ENCODE results near the gene GNAQ.

DNA sequence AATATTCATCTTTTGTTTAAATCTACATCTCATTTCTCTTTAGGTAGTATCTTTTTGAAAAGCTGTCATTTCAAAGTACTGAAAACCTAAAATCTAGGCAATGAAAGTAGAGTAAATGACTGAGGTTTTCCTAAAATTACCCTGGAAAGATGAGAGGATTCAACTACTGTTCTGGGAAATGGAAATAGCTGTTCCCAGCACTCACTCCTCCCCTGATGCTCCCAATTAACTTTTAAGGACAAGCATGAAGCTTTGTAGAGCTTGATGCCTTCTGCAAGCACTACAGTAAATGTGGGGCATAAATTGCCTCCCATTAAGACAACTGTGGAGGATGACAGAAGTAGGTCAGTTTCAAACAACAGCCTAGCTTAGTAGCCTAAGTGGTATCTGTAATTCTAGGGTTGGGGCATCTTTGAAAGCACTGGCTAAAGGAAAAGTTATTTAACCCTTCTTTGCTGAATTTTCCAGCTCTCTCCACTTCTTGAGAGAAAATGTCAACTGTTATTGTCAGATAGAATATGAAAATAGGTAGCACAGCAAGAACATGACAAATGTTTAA lies 283.3 kb downstream of the GNAQ start:
- TF ChIP-seq, protein P1, sequence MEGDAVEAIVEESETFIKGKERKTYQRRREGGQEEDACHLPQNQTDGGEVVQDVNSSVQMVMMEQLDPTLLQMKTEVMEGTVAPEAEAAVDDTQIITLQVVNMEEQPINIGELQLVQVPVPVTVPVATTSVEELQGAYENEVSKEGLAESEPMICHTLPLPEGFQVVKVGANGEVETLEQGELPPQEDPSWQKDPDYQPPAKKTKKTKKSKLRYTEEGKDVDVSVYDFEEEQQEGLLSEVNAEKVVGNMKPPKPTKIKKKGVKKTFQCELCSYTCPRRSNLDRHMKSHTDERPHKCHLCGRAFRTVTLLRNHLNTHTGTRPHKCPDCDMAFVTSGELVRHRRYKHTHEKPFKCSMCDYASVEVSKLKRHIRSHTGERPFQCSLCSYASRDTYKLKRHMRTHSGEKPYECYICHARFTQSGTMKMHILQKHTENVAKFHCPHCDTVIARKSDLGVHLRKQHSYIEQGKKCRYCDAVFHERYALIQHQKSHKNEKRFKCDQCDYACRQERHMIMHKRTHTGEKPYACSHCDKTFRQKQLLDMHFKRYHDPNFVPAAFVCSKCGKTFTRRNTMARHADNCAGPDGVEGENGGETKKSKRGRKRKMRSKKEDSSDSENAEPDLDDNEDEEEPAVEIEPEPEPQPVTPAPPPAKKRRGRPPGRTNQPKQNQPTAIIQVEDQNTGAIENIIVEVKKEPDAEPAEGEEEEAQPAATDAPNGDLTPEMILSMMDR (IDR thresholded peaks at IDR 0.05), result no peak
- TF ChIP-seq POLR2A (IDR thresholded peaks at IDR 0.05), result no peak
